T-helper 2 cell treated with Interferon-gamma antibody and Interleukin-4, amounts not matched to agents 5 μg/mL and 100 μg/mL, for 36 hours (primary cell): ENCODE results near the gene SLX9.

Source experiments
- DNase-seq: peaks from one replicate; pipeline ENCODE4 v3.0.0; 2021; ENCODE audit warnings: low spot score
- H3K27ac Mint-ChIP-seq: one replicate; pipeline ENCODE4 v1.8.0; 2021; ENCODE audit warnings: mild to moderate bottlenecking, mixed read lengths
- H3K27me3 Mint-ChIP-seq: one replicate; pipeline ENCODE4 v1.8.0; 2021; ENCODE audit warnings: low read depth, mixed read lengths
- H3K36me3 Mint-ChIP-seq: one replicate; pipeline ENCODE4 v1.8.0; 2021; ENCODE audit warnings: low read depth, mixed read lengths
- H3K4me1 Mint-ChIP-seq: one replicate; pipeline ENCODE4 v1.8.0; 2021; ENCODE audit warnings: low read depth, mixed read lengths
- H3K4me3 Mint-ChIP-seq: one replicate; pipeline ENCODE4 v1.8.0; 2022; ENCODE audit warnings: mild to moderate bottlenecking, moderate library complexity, mixed read lengths
- H3K9me3 Mint-ChIP-seq: one replicate; pipeline ENCODE4 v1.8.0; 2021; ENCODE audit warnings: mixed read lengths

The SLX9 gene

DNA sequence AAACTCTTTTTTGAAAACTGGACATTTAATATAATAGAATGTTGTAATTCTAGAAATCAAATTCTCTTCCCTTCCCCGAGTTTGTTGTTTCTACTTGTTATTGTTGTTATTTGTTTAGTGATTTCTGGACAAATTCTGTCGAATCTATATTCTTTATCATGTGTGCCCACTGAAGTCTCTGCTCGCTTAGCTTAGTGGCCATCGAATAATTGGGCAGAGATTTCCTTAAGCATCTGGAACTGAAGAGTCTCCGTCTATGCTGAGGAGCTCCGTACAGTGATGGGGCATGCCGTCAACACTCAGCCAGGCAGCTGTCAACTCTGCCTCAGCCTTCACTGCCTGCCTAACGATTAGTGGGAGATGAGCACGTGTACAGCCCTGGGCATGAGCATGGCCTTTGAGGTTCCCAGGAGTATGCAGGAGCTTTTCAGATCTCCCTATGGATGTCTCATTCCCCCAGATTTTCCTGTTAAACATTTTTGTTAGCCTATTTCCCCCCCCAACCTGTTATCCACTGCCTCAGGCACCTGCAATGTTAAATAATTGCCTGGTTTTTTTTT, 66.8 kb downstream of the SLX9 start:
- DNase-seq = no peak
- no peaks in the 10 kb centered on the region for H3K9me3 Mint-ChIP-seq
- H3K27me3 Mint-ChIP-seq = peaks cover 39% of the 10 kb centered on the region
- no peak overlapping the region for H3K27ac Mint-ChIP-seq
- H3K4me3 Mint-ChIP-seq = no peak overlapping the region
- no peaks in the 10 kb centered on the region for H3K4me1 Mint-ChIP-seq
- no peaks in the 10 kb centered on the region for H3K36me3 Mint-ChIP-seq

DNA sequence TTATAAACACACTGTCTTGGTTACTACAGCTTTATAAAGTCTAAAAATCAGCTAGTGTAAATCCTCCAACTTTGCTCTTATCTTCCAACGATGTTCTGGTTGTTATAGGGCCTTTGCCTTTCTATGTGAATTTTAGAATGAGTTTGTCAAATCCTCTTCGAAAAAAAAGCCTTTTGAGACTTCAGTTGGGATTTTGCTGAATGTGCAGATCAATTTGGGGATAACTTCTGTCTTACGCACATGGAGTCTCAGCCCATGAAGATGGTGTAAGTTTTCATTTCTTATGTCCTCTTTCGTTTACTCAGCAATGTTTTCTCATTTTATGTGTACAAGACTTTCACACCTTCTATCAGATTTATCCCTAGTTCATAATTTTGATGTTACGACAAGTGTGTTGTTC, 69.8 kb downstream of the SLX9 start:
- Mint-ChIP-seq H3K27me3 (peaks cover 42% of the 10 kb centered on the region), H3K36me3 (no peaks in the 10 kb centered on the region), H3K4me1 (no peaks in the 10 kb centered on the region), H3K27ac (no peak overlapping the region), H3K4me3 (no peak overlapping the region), H3K9me3 (no peaks in the 10 kb centered on the region)
- no peak for DNase-seq

DNA sequence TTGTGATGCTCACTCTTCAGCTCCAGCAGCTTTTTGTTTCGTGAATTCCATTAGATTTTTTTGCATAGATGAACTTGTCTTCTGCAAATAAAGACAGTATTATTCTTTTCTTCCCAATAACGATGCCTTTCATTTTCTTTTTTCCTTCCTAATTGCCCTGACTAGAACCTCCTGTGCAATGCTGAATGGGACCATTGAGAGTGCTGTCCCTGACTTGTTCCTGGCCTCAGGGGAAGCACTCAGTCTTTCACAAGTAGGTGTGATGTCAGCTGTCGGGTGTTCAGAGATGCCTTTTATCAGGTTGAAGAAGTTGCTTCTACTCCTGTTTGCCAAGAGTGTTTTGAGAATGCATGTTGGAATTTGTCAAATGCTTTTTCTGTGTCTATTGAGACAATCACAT, 70.3 kb downstream of the SLX9 start:
- no peak overlapping the region for H3K27ac Mint-ChIP-seq
- no peaks in the 10 kb centered on the region for H3K9me3 Mint-ChIP-seq
- no peak for DNase-seq
- H3K27me3 Mint-ChIP-seq = peaks cover 42% of the 10 kb centered on the region
- no peaks in the 10 kb centered on the region for H3K4me1 Mint-ChIP-seq
- no peaks in the 10 kb centered on the region for H3K36me3 Mint-ChIP-seq
- H3K4me3 Mint-ChIP-seq = no peak overlapping the region

DNA sequence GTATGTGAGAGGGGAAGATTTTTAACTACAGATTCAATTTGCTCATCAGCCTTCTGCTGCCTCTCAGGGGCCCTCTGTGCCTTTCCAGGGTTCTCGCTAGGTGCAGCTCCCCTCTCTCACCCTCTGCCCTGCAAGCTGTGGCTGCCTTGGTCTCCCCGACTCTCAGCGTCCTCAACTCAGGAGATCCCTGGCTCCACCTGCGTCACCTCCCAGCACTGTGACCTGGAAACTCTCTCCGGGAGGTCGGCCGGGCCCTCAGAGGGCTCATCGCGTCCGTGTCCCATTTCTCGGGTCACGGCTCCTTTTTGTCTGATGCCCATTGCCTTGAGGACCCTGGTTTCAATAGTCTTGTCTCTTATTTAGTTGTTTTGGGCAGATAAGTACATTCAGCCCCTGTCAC, 71.0 kb downstream of the SLX9 start:
- H3K36me3 Mint-ChIP-seq = no peaks in the 10 kb centered on the region
- H3K4me1 Mint-ChIP-seq = no peaks in the 10 kb centered on the region
- no peak for DNase-seq
- H3K4me3 Mint-ChIP-seq = no peak overlapping the region
- H3K27ac Mint-ChIP-seq = no peak overlapping the region
- peaks cover 44% of the 10 kb centered on the region for H3K27me3 Mint-ChIP-seq
- no peaks in the 10 kb centered on the region for H3K9me3 Mint-ChIP-seq

DNA sequence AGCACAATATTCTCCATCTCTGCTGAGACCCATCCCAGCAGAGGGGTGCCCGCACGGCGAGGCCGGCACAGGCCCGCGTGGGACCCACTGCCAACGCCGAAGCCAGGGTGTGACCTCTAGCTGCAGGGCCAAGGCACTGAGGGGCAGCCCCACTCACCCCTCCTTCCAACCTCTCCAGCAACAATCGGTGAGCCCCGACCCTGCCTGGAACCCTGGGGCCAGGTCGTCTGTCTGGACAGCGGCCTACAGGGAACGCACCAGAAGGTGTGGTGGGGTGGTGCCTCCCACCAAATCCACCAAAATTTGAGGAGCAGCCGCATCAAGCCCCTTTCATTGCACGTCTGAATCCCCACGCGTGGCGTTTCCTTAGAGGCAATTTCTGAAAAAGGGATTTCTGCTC, 71.6 kb downstream of the SLX9 start:
- Mint-ChIP-seq H3K27me3 (peaks cover 47% of the 10 kb centered on the region), H3K36me3 (no peaks in the 10 kb centered on the region)
- no peak for DNase-seq

DNA sequence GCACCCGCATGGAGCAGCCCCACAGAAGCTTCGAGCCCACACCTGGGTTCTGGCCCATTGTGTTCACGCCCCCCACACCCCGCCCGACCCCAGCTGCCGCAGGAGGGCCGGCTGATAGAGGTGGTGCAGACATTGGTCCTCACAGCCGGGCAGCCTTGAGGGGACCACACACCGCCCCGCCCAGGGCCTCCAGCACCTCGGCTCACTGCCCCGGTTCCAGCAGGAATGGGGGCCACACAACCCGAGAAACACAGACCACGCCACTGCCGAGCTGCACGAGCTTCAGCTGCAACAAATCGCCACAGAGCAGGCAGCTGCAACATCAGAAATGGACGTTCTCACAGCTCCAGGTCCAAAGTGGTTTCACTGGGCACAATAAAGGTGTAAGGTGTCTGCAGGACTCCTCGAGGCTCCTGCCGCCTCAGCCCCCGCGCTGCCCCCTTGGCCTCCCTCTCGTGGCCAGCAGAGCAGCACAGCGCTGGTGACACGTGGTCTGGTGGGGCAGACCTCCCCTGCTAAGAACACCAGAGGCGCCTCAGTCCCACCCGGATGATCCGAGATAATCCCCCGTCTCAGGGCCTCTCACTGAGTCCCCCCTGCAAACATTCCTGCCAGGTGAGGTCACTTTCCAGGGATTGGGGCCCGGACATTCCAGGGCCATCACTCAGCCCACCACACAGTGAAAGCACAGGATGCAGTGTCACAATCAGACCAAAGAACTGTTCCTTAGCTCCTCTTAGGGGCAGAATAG, 72.3 kb downstream of the SLX9 start:
- Mint-ChIP-seq H3K36me3 (no peaks in the 10 kb centered on the region), H3K4me3 (no peak overlapping the region), H3K9me3 (no peaks in the 10 kb centered on the region), H3K27ac (no peak overlapping the region), H3K4me1 (no peaks in the 10 kb centered on the region), H3K27me3 (peaks cover 48% of the 10 kb centered on the region)
- DNase-seq = no peak

More for the DNA sequence above, 71.6 kb downstream of the SLX9 start:
- Mint-ChIP-seq H3K27ac (no peak overlapping the region), H3K4me1 (no peaks in the 10 kb centered on the region), H3K9me3 (no peaks in the 10 kb centered on the region), H3K4me3 (no peak overlapping the region)

DNA sequence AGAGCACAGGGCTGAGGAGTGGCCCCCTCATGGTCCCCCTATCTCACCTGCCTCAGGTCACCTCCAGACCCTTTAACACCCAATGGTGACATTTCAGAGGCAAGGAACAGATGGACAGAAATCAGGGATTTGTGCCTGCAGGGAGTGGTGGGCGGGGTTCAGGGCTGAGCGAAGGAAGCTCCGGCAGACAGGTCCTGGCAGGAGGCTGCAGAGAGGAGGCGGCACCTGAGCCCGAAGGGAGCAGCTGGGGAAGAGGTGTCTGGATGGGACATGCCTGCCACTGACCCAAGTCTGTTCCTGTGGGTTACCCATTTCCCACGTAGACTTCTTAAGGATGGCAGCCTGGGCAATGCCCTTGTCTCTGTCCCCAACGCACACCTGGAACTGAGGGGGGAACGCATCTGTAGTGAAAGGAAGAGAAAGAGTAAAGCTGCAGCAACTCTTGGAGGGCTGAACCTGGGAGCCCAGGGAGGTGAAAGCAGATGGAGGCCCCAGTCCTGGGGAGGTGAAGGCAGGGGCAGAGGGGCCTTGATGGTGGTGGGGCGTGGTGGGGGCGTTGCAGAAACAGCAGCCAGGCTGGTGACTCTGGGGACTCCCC, 72.9 kb downstream of the SLX9 start:
- peaks cover 2% of the 10 kb centered on the region for H3K4me1 Mint-ChIP-seq
- H3K9me3 Mint-ChIP-seq = no peaks in the 10 kb centered on the region
- DNase-seq = no peak
- peaks cover 50% of the 10 kb centered on the region for H3K27me3 Mint-ChIP-seq
- H3K27ac Mint-ChIP-seq = no peak overlapping the region
- H3K36me3 Mint-ChIP-seq = no peaks in the 10 kb centered on the region
- no peak overlapping the region for H3K4me3 Mint-ChIP-seq

DNA sequence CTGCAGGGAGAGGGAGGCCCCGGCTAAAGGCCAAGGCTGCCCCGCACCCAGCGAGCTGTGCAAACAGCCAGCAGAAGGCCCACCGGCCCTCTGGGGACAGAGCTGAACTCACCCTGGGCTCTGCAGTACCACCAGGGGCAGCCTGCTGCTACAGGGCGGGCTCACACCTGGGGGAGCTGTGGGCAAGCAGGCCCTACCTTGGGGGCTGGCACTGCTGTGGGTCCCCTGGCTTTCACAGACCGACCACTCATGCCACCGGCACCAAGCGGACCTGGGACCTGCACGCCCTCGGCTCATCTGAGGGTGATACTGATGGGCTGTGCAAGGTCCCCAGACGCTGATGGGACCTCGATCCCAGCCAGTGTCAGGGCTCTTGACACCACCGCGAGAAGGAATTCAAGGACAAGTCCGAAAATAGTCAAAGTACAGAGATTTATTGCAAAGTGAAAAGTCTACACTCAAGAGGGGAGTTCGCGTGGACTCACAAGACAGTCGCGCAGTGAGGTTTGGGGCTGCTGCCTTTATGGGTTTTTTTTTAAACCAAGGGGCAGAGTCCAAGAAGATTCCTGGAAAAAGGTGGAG, 73.5 kb downstream of the SLX9 start:
- no peaks in the 10 kb centered on the region for H3K9me3 Mint-ChIP-seq
- no peaks in the 10 kb centered on the region for H3K36me3 Mint-ChIP-seq
- no peak overlapping the region for H3K27ac Mint-ChIP-seq
- no peak overlapping the region for H3K4me3 Mint-ChIP-seq
- no peak for DNase-seq
- peaks cover 51% of the 10 kb centered on the region for H3K27me3 Mint-ChIP-seq
- peaks cover 4% of the 10 kb centered on the region for H3K4me1 Mint-ChIP-seq

DNA sequence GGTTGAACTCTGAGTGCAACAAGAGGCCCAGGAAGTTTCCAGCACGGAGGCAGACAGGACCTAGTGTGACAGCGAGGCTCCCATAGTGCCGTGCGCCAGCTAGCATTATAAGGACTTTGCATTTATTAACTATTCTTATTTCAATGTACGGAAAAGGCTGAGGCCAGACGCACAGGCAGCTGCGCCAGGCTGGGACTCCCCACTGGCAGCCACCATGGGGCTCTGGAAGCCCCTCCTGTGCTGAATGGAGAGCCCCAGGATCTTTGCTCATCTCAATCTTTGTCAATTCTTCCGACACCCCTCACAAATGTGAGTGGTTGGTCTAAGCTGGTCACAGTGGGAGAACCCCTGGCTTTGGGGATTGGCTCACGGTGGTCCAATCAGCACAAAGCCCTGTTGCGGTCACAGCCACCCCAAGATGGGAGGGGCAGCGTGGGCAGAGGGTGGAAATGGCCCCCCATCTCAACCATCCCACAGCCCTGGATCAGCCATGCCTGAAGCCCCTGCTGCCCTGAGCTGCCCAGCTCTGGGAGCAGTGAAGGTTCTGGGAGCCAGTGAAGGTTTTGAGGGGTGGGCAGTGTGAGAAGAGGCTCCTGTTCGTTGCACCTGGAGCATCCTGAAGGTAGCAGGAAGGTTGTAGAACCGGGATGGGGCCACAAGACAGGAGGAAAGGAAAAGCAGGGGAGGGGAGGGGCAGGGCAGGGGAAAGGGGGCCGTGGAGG, 75.1 kb downstream of the SLX9 start:
- H3K4me1 Mint-ChIP-seq = peaks cover 4% of the 10 kb centered on the region
- no peak overlapping the region for H3K4me3 Mint-ChIP-seq
- H3K9me3 Mint-ChIP-seq = no peaks in the 10 kb centered on the region
- peaks cover 42% of the 10 kb centered on the region for H3K27me3 Mint-ChIP-seq
- no peak overlapping the region for H3K27ac Mint-ChIP-seq
- H3K36me3 Mint-ChIP-seq = no peaks in the 10 kb centered on the region
- no peak for DNase-seq

DNA sequence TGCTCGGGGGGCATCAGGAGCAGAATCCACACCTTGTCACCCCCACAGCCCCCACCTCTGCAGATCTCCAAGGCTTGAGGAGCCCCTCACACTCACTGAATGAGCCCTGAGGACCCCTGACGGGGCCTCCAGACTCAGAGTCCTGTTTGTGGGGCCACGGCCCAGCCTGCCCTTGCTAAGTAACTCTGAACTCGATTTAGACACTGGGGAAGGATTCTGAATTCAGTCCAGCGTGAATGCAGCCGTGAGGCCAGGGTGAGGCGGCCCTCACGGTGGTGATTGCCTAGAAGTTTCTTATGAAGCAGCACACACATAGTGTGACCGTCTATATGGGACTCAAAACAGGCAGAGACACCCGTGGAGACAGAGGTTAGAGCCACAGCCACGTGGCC, 75.6 kb downstream of the SLX9 start:
- no peak for DNase-seq
- peaks cover 41% of the 10 kb centered on the region for H3K27me3 Mint-ChIP-seq
- no peak overlapping the region for H3K27ac Mint-ChIP-seq
- peaks cover 4% of the 10 kb centered on the region for H3K4me1 Mint-ChIP-seq
- no peak overlapping the region for H3K4me3 Mint-ChIP-seq
- H3K9me3 Mint-ChIP-seq = no peaks in the 10 kb centered on the region
- no peaks in the 10 kb centered on the region for H3K36me3 Mint-ChIP-seq

DNA sequence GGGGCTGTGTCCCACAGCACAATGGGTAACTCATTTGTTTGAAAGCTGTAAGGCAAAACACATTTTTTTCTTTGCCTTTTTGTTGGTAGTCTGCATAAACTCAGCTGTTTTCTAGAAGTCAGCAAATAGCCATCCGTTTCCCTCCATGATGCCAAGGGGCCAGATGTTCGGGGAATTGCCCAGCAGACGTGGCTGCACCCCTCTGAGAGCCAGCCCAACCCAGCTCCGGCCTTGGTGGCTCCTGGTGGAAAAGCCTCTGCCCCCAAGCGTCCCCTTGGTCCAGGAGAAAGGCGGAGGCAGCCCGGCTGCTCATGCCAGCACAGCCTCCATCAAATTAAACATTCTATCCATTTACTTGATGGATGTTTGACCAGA, 76.2 kb downstream of the SLX9 start:
- H3K9me3 Mint-ChIP-seq = no peaks in the 10 kb centered on the region
- no peak overlapping the region for H3K4me3 Mint-ChIP-seq
- no peak for DNase-seq
- peaks cover 4% of the 10 kb centered on the region for H3K4me1 Mint-ChIP-seq
- no peaks in the 10 kb centered on the region for H3K36me3 Mint-ChIP-seq
- peaks cover 41% of the 10 kb centered on the region for H3K27me3 Mint-ChIP-seq
- no peak overlapping the region for H3K27ac Mint-ChIP-seq

DNA sequence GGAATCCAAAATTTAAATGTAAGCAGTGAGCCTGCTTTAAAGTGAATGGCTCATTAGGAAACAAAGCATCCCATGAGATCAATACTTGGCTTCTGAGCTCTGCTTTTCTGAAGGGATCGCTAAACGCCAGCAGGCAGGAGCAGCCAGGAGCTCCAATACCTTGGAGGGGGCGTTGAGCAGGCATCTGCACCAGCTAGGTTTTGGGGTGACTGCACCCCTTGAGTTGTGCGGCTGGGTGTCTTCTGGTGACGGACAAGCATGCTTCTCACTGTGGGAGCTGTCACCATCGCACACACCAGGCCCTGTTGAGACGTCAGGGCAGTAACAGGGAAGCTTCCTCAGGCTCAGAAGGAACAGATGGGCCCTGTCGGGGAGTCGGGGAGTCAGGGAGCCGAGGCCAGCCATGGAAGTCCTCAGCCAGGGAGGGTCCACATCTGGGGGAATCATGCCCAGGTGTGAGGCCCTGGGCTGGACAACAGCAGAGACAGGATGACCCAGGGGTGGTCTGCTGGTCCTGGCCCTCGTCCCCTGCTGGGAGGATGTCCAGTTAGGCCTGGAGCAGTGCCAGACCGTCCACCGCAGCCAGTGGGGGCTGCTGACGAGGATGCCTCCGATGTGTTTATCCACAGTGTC, 76.7 kb downstream of the SLX9 start:
- H3K4me1 Mint-ChIP-seq = peaks cover 4% of the 10 kb centered on the region
- no peaks in the 10 kb centered on the region for H3K36me3 Mint-ChIP-seq
- DNase-seq = no peak
- H3K4me3 Mint-ChIP-seq = no peak overlapping the region
- no peak overlapping the region for H3K27ac Mint-ChIP-seq
- H3K9me3 Mint-ChIP-seq = no peaks in the 10 kb centered on the region
- H3K27me3 Mint-ChIP-seq = peaks cover 41% of the 10 kb centered on the region

DNA sequence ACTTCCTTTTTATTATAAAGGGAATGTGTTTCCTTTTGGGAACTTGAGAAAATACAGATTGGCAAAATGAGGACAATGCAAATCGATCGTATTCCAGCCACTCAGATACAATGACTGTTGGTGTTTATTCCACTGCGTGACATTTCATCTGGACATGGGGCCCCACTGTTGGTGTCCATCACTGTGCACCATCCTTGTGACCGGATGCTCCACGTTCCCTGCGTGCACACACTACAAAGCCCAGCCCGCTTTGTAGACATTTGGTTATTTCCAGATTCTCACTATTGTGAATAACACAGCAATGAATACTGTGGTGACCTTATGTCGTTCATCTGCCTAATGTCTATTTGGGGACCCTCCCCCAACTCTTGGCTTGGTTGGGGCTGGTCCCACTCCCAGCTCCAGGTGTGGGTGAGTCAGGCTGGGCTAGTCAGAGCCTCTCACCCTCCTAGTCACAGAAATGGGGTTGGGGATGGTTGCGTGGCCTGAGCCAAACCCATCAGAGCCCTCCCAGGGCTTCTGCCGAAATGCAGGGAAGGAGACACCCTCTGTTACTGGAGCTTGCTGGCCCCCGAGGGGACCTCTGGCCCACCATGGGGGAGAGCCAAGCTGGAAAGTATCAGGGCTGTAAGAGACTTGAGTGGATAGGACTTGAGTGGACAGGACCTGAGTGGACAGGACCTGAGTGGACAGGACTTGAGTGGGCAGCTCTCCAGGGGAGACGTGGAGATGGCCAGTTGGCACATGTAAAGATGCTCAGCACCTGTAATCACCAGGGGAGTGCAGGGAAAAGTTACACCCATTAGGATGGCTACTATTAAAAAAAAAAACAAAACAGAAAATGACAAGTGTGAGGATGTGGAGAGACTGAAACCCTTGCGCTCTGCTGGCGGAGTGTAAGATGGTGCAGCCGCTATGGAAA, 77.5 kb downstream of the SLX9 start:
- Mint-ChIP-seq H3K36me3 (no peaks in the 10 kb centered on the region), H3K27ac (no peak overlapping the region), H3K27me3 (peaks cover 41% of the 10 kb centered on the region), H3K4me1 (peaks cover 4% of the 10 kb centered on the region), H3K9me3 (no peaks in the 10 kb centered on the region), H3K4me3 (peak overlapping the region; percentile 43)
- no peak for DNase-seq
